ENCODE results near the gene CSPG5. TPM values are rescaled to one million over a fixed set of nuclear protein-coding genes. Genes with fewer than 3 reads are reported as not detected.

The CSPG5 gene
- total and polyA plus RNA-seq, 2 donors (not counting 1 experiment from before 2014, with no cell fraction given) = 0.04 to 0.99 TPM

DNA sequence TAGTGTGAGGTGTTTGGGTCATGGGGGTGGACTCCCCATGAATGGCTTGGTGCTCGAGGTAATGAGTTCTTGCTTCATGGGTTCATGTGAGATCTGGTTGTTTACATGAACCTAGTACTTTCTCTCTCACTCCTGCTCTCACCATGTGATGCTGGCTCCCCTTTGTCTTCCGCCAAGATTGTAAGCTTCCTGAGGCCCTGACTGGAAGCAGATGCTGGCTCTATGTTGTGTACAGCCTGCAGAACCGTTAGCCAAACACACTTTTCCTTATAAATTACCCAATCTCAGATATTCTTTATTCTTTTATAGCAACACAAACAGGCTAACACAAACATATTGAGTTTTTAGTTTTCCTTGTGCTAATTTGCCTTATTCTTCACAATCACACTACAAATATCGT is 3.2 kb upstream of the CSPG5 start:
- ATAC-seq (ENCODE audit: low read depth) (no peak), DNase-seq (no peak)
- ChIA-PET CTCF (no interaction called here), POLR2A (no interaction called here)
- intact Hi-C loops (cut with micrococcal nuclease) = no loop called here
- Histone ChIP-seq H3K4me3 (ENCODE audit: control extremely low read depth in 1 of 5, extremely low read depth in 1 of 5, insufficient read depth in 1 of 5, low read depth in 2 of 5, low read length in 4 of 5) (no peak overlapping the region), H3K9me3 (ENCODE audit: control extremely low read depth in 1 of 3, control insufficient read depth in 2 of 3, insufficient read depth in 1 of 3, low read length in 2 of 3) (peaks cover 0 to 9% (median 0%) of the 10 kb centered on the region in 3 donors), H4K20me1 (ENCODE audit: control insufficient read depth, insufficient read depth, low read length, poor library complexity, severe bottlenecking) (no peaks in the 10 kb centered on the region), H3K79me2 (ENCODE audit: control insufficient read depth, insufficient read depth, low read length) (no peaks in the 10 kb centered on the region), H3K27me3 (replicated peaks in 1 of 4; ENCODE audit: control extremely low read depth in 1 of 4, control insufficient read depth in 3 of 4, insufficient read depth in 4 of 4, low read length in 3 of 4) (peaks cover 0 to 28% (median 19%) of the 10 kb centered on the region in 4 experiments), H3K4me2 (replicated peaks; ENCODE audit: low read depth, low read length, poor library complexity, severe bottlenecking) (no peak overlapping the region), H3K36me3 (replicated peaks in 1 of 2; ENCODE audit: control extremely low read depth in 1 of 2, control insufficient read depth in 1 of 2, extremely low read depth in 1 of 2, insufficient read depth in 2 of 2, low read length in 1 of 2) (peaks cover 0 to 18% of the 10 kb centered on the region in 2 experiments), H3K9ac (ENCODE audit: low read length) (no peak overlapping the region), H3K27ac (ENCODE audit: low read length in 2 of 2) (no peak overlapping the region), H2AFZ (ENCODE audit: insufficient read depth, low read depth, low read length, poor library complexity, severe bottlenecking) (no peak overlapping the region), H3K4me1 (ENCODE audit: control insufficient read depth in 2 of 2, insufficient read depth in 2 of 2, low read length in 2 of 2) (peaks cover 15% of the 10 kb centered on the region in 2 donors)
- TF ChIP-seq, protein P1, sequence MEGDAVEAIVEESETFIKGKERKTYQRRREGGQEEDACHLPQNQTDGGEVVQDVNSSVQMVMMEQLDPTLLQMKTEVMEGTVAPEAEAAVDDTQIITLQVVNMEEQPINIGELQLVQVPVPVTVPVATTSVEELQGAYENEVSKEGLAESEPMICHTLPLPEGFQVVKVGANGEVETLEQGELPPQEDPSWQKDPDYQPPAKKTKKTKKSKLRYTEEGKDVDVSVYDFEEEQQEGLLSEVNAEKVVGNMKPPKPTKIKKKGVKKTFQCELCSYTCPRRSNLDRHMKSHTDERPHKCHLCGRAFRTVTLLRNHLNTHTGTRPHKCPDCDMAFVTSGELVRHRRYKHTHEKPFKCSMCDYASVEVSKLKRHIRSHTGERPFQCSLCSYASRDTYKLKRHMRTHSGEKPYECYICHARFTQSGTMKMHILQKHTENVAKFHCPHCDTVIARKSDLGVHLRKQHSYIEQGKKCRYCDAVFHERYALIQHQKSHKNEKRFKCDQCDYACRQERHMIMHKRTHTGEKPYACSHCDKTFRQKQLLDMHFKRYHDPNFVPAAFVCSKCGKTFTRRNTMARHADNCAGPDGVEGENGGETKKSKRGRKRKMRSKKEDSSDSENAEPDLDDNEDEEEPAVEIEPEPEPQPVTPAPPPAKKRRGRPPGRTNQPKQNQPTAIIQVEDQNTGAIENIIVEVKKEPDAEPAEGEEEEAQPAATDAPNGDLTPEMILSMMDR (IDR thresholded peaks at IDR 0.05) = no peak
- TF ChIP-seq EZH2 (IDR thresholded peaks at IDR 0.05; ENCODE audit: borderline replicate concordance, insufficient read depth, low read depth, low read length, poor library complexity, severe bottlenecking) = no peak
- Mint-ChIP-seq H3K27me3 (peaks cover 11% of the 10 kb centered on the region), H3K9me3 (ENCODE audit: insufficient read depth) (no peaks in the 10 kb centered on the region), H3K4me1 (no peaks in the 10 kb centered on the region), H3K4me3 (no peak overlapping the region), H3K27ac (no peak overlapping the region)
- WGBS (ENCODE audit: insufficient coverage) = 96% methylated on average over 2 of the region's 4 CpGs

DNA sequence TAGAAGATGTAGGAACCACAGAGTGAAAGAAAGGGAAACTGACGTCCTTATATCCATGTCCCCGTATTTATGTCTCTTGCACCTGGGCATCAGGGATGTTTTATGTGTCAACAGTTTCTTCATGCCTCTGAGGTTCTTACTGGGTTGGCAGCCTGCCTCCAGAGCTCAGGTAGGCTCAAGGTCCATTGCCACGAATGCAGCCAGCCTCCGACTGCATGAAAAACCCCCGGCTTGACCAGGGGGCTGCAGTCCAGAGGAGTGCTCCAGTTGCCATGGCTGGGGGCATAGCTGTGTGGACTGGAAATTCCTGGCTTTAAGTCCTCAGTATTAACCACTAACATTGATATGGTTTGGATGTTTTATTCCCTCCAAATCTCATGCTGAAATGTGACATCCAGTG is 2.8 kb upstream of the CSPG5 start:
- DNase-seq = no peak
- Mint-ChIP-seq H3K4me1 (no peaks in the 10 kb centered on the region), H3K27ac (no peak overlapping the region), H3K27me3 (peaks cover 11% of the 10 kb centered on the region), H3K4me3 (no peak overlapping the region), H3K9me3 (ENCODE audit: insufficient read depth) (no peaks in the 10 kb centered on the region)
- CTCF ChIA-PET = no interaction called here
- Histone ChIP-seq H2AFZ (ENCODE audit: insufficient read depth, low read depth, low read length, poor library complexity, severe bottlenecking) (no peak overlapping the region), H3K4me1 (ENCODE audit: control insufficient read depth in 2 of 2, insufficient read depth in 2 of 2, low read length in 2 of 2) (peaks cover 15% of the 10 kb centered on the region in 2 donors), H3K36me3 (replicated peaks in 1 of 2; ENCODE audit: control extremely low read depth in 1 of 2, control insufficient read depth in 1 of 2, extremely low read depth in 1 of 2, insufficient read depth in 2 of 2, low read length in 1 of 2) (peaks cover 0 to 14% of the 10 kb centered on the region in 2 experiments), H3K9ac (ENCODE audit: low read length) (no peak overlapping the region), H3K27me3 (replicated peaks in 1 of 4; ENCODE audit: control extremely low read depth in 1 of 4, control insufficient read depth in 3 of 4, insufficient read depth in 4 of 4, low read length in 3 of 4) (peaks cover 0 to 32% (median 22%) of the 10 kb centered on the region in 4 experiments), H3K9me3 (ENCODE audit: control extremely low read depth in 1 of 3, control insufficient read depth in 2 of 3, insufficient read depth in 1 of 3, low read length in 2 of 3) (peaks cover 0 to 9% (median 0%) of the 10 kb centered on the region in 3 donors), H3K4me2 (replicated peaks; ENCODE audit: low read depth, low read length, poor library complexity, severe bottlenecking) (no peak overlapping the region), H4K20me1 (ENCODE audit: control insufficient read depth, insufficient read depth, low read length, poor library complexity, severe bottlenecking) (no peaks in the 10 kb centered on the region), H3K27ac (ENCODE audit: low read length in 2 of 2) (no peak overlapping the region), H3K79me2 (ENCODE audit: control insufficient read depth, insufficient read depth, low read length) (no peaks in the 10 kb centered on the region), H3K4me3 (ENCODE audit: control extremely low read depth in 1 of 5, extremely low read depth in 1 of 5, insufficient read depth in 1 of 5, low read depth in 2 of 5, low read length in 4 of 5) (no peak overlapping the region)
- intact Hi-C loops (cut with micrococcal nuclease) = no loop called here
- TF ChIP-seq, protein P1 (IDR thresholded peaks at IDR 0.05) = no peak
- TF ChIP-seq EZH2 (IDR thresholded peaks at IDR 0.05; ENCODE audit: borderline replicate concordance, insufficient read depth, low read depth, low read length, poor library complexity, severe bottlenecking) = no peak
- WGBS (ENCODE audit: insufficient coverage) = 93% methylated on average over 3 of the region's 5 CpGs
- POLR2A ChIA-PET = interaction anchor here (0.5 kb wide), 1 partner anchor 1674 kb away, joined by 4 read pairs; no protein-coding TSS in a partner anchor
- ATAC-seq (ENCODE audit: low read depth) = no peak
